PC-9 (cell line): ENCODE results near the gene NUCB1.

Experiments used
- CTCF ChIP-seq: fragments of 200-600 bp; sonication (generic); conservative IDR thresholded peaks from 2 replicates; pipeline ENCODE4 v1.6.1; 2017; ENCODE audit warnings: mixed run types, antibody characterized with exemption, mild to moderate bottlenecking, moderate library complexity
- EZH2 ChIP-seq: fragments of 200-600 bp; sonication (generic); IDR thresholded peaks from 2 replicates; pipeline ENCODE4 v1.8.0; 2017; ENCODE audit warnings: antibody characterized with exemption, low read depth

GRCh38 chr19:48970139-48970766 is 70.1 kb downstream of the NUCB1 start:
- no peak for TF ChIP-seq CTCF
- TF ChIP-seq EZH2: no peak
